Ishikawa (cell line): ENCODE results near the gene RIPPLY2.

Source experiments
- CEBPB ChIP-seq: IDR thresholded peaks from 2 replicates; pipeline ENCODE4 v1.6.1; 2012
- CREB1 ChIP-seq: IDR thresholded peaks from 2 replicates; pipeline ENCODE4 v1.6.1; 2012; ENCODE audit warnings: low read depth
- EGR1 ChIP-seq: IDR thresholded peaks from 2 replicates; pipeline ENCODE4 v1.6.1; 2012
- EP300 ChIP-seq: IDR thresholded peaks from 2 replicates; pipeline ENCODE4 v1.6.1; 2012; ENCODE audit warnings: borderline replicate concordance
- FOXM1 ChIP-seq: IDR thresholded peaks from 2 replicates; pipeline ENCODE4 v1.6.1; 2012; ENCODE audit warnings: low read depth, borderline replicate concordance
- MAX ChIP-seq: IDR thresholded peaks from 2 replicates; pipeline ENCODE4 v1.6.1; 2012
- RAD21 ChIP-seq: IDR thresholded peaks from 2 replicates; pipeline ENCODE4 v1.6.1; 2012; ENCODE audit warnings: low read depth
- REST ChIP-seq: IDR thresholded peaks from 2 replicates; pipeline ENCODE4 v1.6.1; 2012; ENCODE audit warnings: low read depth, mild to moderate bottlenecking
- TAF1 ChIP-seq: IDR thresholded peaks from 2 replicates; pipeline ENCODE4 v1.6.1; 2012; ENCODE audit warnings: low read depth, mild to moderate bottlenecking
- TCF12 ChIP-seq: IDR thresholded peaks from 2 replicates; pipeline ENCODE4 v1.6.1; 2012; ENCODE audit warnings: low read depth
- USF1 ChIP-seq: IDR thresholded peaks from 2 replicates; pipeline ENCODE4 v1.6.1; 2012
- YY1 ChIP-seq: IDR thresholded peaks from 2 replicates; pipeline ENCODE4 v1.6.1; 2012; ENCODE audit warnings: low read depth
- ZBTB7A ChIP-seq: IDR thresholded peaks from 2 replicates; pipeline ENCODE4 v1.6.1; 2012; ENCODE audit warnings: low read depth

- TF ChIP-seq TAF1, result no peak
- no peak for TF ChIP-seq CREB1
- TF ChIP-seq EP300, result no peak
- TF ChIP-seq REST, result peak; percentile 73
- no peak for TF ChIP-seq MAX
- no peak for TF ChIP-seq EGR1
- no peak for TF ChIP-seq CEBPB
- TF ChIP-seq YY1, result no peak
- TF ChIP-seq USF1, result no peak
- TF ChIP-seq RAD21, result no peak
- no peak for TF ChIP-seq ZBTB7A
- TF ChIP-seq FOXM1, result no peak
- TF ChIP-seq TCF12, result no peak
Measured at GRCh38 chr6:83849610-83850009, 3.5 kb upstream of the RIPPLY2 start.
